Skeletal muscle satellite cell (primary cell): ENCODE data around the gene CREB3.

Source experiments
- H3K27me3 ChIP-seq: 2 replicates; pipeline ENCODE4 v1.7.0; 2013; ENCODE audit warnings: low read length; ENCODE audit not compliant: control insufficient read depth, insufficient read depth
- H3K36me3 ChIP-seq: 2 replicates; pipeline ENCODE4 v1.7.0; 2013; ENCODE audit warnings: mild to moderate bottlenecking, control low read depth, low read length; ENCODE audit not compliant: insufficient read depth
- H3K4me1 ChIP-seq: 2 replicates; pipeline ENCODE4 v1.7.0; 2013; ENCODE audit warnings: low read length; ENCODE audit not compliant: control insufficient read depth, insufficient read depth
- H3K4me2 ChIP-seq: 2 replicates; pipeline ENCODE4 v1.7.0; 2013; ENCODE audit warnings: mild to moderate bottlenecking, low read length
- H3K4me3 ChIP-seq: 2 replicates; pipeline ENCODE4 v1.7.0; 2013; ENCODE audit warnings: low read length
- H3K9ac ChIP-seq: 2 replicates; pipeline ENCODE4 v1.7.0; 2013; ENCODE audit warnings: mild to moderate bottlenecking, low read depth, low read length, moderate library complexity
- H3K9me3 ChIP-seq: replicated peaks from 2 replicates; pipeline ENCODE4 v1.7.0; 2013; ENCODE audit warnings: mild to moderate bottlenecking, control low read depth, low read length

Gene CREB3

GRCh38 chr9:35741740-35742139, 9.3 kb downstream of the CREB3 start:
- no peak overlapping the region for H3K4me3 ChIP-seq
- no peak overlapping the region for H3K9ac ChIP-seq
- peaks cover 78% of the 10 kb centered on the region for H3K36me3 ChIP-seq
- H3K9me3 ChIP-seq, result no peaks in the 10 kb centered on the region
- no peak overlapping the region for H3K4me2 ChIP-seq
- peaks cover 13% of the 10 kb centered on the region for H3K4me1 ChIP-seq
- no peaks in the 10 kb centered on the region for H3K27me3 ChIP-seq

GRCh38 chr9:35743452-35743851, 11.0 kb downstream of the CREB3 start:
- Histone ChIP-seq H3K9me3 (no peaks in the 10 kb centered on the region), H3K4me1 (peaks cover 24% of the 10 kb centered on the region), H3K27me3 (no peaks in the 10 kb centered on the region), H3K9ac (no peak overlapping the region), H3K4me3 (no peak overlapping the region), H3K36me3 (peaks cover 61% of the 10 kb centered on the region), H3K4me2 (no peak overlapping the region)

GRCh38 chr9:35743880-35744518, 11.5 kb downstream of the CREB3 start:
- no peaks in the 10 kb centered on the region for H3K9me3 ChIP-seq
- no peak overlapping the region for H3K4me2 ChIP-seq
- H3K4me3 ChIP-seq, result no peak overlapping the region
- H3K36me3 ChIP-seq, result peaks cover 55% of the 10 kb centered on the region
- H3K4me1 ChIP-seq, result peaks cover 24% of the 10 kb centered on the region
- H3K27me3 ChIP-seq, result no peaks in the 10 kb centered on the region
- no peak overlapping the region for H3K9ac ChIP-seq

- peak overlapping the region; percentile 89 for H3K4me2 ChIP-seq
- peaks cover 42% of the 10 kb centered on the region for H3K36me3 ChIP-seq
- peak overlapping the region; percentile 89 for H3K4me3 ChIP-seq
- peaks cover 32% of the 10 kb centered on the region for H3K4me1 ChIP-seq
- H3K27me3 ChIP-seq, result no peaks in the 10 kb centered on the region
- no peak overlapping the region for H3K9ac ChIP-seq
- H3K9me3 ChIP-seq, result no peaks in the 10 kb centered on the region
Observed at GRCh38 chr9:35745569-35745968, 13.1 kb downstream of the CREB3 start.

GRCh38 chr9:35746583-35746982, 14.1 kb downstream of the CREB3 start:
- Histone ChIP-seq H3K9ac (peak overlapping the region; percentile 18), H3K27me3 (no peaks in the 10 kb centered on the region), H3K4me1 (peaks cover 32% of the 10 kb centered on the region), H3K36me3 (peaks cover 44% of the 10 kb centered on the region), H3K4me3 (peak overlapping the region; percentile 89), H3K4me2 (peak overlapping the region; percentile 89), H3K9me3 (no peaks in the 10 kb centered on the region)

- Histone ChIP-seq H3K4me3 (peak overlapping the region; percentile 89), H3K36me3 (peaks cover 45% of the 10 kb centered on the region), H3K4me1 (peaks cover 32% of the 10 kb centered on the region), H3K4me2 (peak overlapping the region; percentile 89), H3K27me3 (no peaks in the 10 kb centered on the region), H3K9me3 (no peaks in the 10 kb centered on the region), H3K9ac (peak overlapping the region; percentile 94)
Observed at GRCh38 chr9:35748242-35748857, 15.9 kb downstream of the CREB3 start.

- Histone ChIP-seq H3K27me3 (no peaks in the 10 kb centered on the region), H3K36me3 (peaks cover 45% of the 10 kb centered on the region), H3K4me2 (peak within 1 kb of the TSS; percentile 89), H3K9me3 (no peaks in the 10 kb centered on the region), H3K4me3 (peak within 1 kb of the TSS; percentile 89), H3K9ac (peak within 1 kb of the TSS; percentile 94), H3K4me1 (peaks cover 32% of the 10 kb centered on the region)
Observed at GRCh38 chr9:35748858-35749514, 16.5 kb downstream of the CREB3 start, which contains the start of the genes GBA2 and RGP1. TSS of gene GBA2 (minus strand) at chr9:35749228. CDS start at chr9:35748704, 524 bp downstream. TSS of gene RGP1 (plus strand) at chr9:35749287. CDS start at chr9:35749756, 469 bp downstream.

- Histone ChIP-seq H3K4me1 (peaks cover 32% of the 10 kb centered on the region), H3K9ac (peak overlapping the region; percentile 94), H3K9me3 (no peaks in the 10 kb centered on the region), H3K4me2 (peak overlapping the region; percentile 89), H3K4me3 (peak overlapping the region; percentile 89), H3K27me3 (no peaks in the 10 kb centered on the region), H3K36me3 (peaks cover 43% of the 10 kb centered on the region)
Observed at GRCh38 chr9:35749515-35750255, 17.2 kb downstream of the CREB3 start.

GRCh38 chr9:35750256-35750531, 17.7 kb downstream of the CREB3 start:
- no peaks in the 10 kb centered on the region for H3K9me3 ChIP-seq
- peaks cover 32% of the 10 kb centered on the region for H3K4me1 ChIP-seq
- H3K4me3 ChIP-seq, result peak overlapping the region; percentile 89
- peak overlapping the region; percentile 94 for H3K9ac ChIP-seq
- H3K27me3 ChIP-seq, result no peaks in the 10 kb centered on the region
- H3K36me3 ChIP-seq, result peaks cover 43% of the 10 kb centered on the region
- peak overlapping the region; percentile 89 for H3K4me2 ChIP-seq

GRCh38 chr9:35753466-35753865, 21.0 kb downstream of the CREB3 start:
- H3K36me3 ChIP-seq, result peaks cover 43% of the 10 kb centered on the region
- H3K27me3 ChIP-seq, result no peaks in the 10 kb centered on the region
- H3K4me2 ChIP-seq, result no peak overlapping the region
- no peaks in the 10 kb centered on the region for H3K9me3 ChIP-seq
- no peak overlapping the region for H3K9ac ChIP-seq
- peaks cover 25% of the 10 kb centered on the region for H3K4me1 ChIP-seq
- H3K4me3 ChIP-seq, result no peak overlapping the region

GRCh38 chr9:35754264-35754663, 21.8 kb downstream of the CREB3 start, which contains the start of gene MSMP:
TSS of gene MSMP (minus strand) at chr9:35754276. CDS start at chr9:35754129, 147 bp downstream.
- no peaks in the 10 kb centered on the region for H3K9me3 ChIP-seq
- no peak within 1 kb of the TSS for H3K4me3 ChIP-seq
- H3K27me3 ChIP-seq, result no peaks in the 10 kb centered on the region
- peaks cover 43% of the 10 kb centered on the region for H3K36me3 ChIP-seq
- H3K4me2 ChIP-seq, result no peak within 1 kb of the TSS
- peaks cover 25% of the 10 kb centered on the region for H3K4me1 ChIP-seq
- H3K9ac ChIP-seq, result no peak within 1 kb of the TSS
